HCT116 (cell line): ENCODE results near the gene EPS8L2. TPM values are rescaled to one million over a fixed set of nuclear protein-coding genes. Genes with fewer than 3 reads are reported as not detected.

Experiments
- ATAC-seq: fragments of 200-7000 bp; cut with Tn5 transposase; 2 replicates; pipeline ENCODE4 v1.9.1; 2020; ENCODE audit warnings: mild to moderate bottlenecking, moderate library complexity
- BruUV-seq: library from RNA; stranded (reverse); fragments of 400-500 nt; replicated peaks from 2 replicates; lab custom pipeline; 2021; lab: Mats Ljungman, UMichigan
- CTCF ChIA-PET: fragments of 300-600 bp; sonication (Branson Sonifier 250); formaldehyde crosslinking; loops from one replicate; lab custom pipeline; 2021; ENCODE audit warnings: antibody characterized with exemption; lab: Charles Lee
- POLR2A ChIA-PET: fragments of 300-600, 350-600 bp; sonication (Branson Sonifier 250); formaldehyde crosslinking; loops from one replicate; lab custom pipeline; 2021; ENCODE audit warnings: antibody characterized with exemption; lab: Charles Lee
- RAD21 ChIA-PET, 2 experiments: fragments of 300-600 bp; sonication (Branson Sonifier 250); formaldehyde crosslinking; loops; one replicate each; lab custom pipeline; 2023; ENCODE audit warnings: low total read pairs in 2 of 2; ENCODE audit not compliant: uncharacterized antibody in 2 of 2, unreplicated experiment in 2 of 2, low non-redundant PET in 1 of 2; lab: Charles Lee
- DNase-seq: peaks from one replicate; pipeline ENCODE4 v3.0.0-alpha.2; 2010; ENCODE audit warnings: low read depth, low spot score
- H2AFZ ChIP-seq: fragments of 200-600 bp; shearing (Covaris generic), sonication (generic); 2 replicates; pipeline ENCODE4 v1.6.1; 2017; ENCODE audit warnings: low read depth, mixed run types, mixed read lengths, antibody characterized with exemption, low read length; ENCODE audit not compliant: poor library complexity, severe bottlenecking
- H3K27ac ChIP-seq: 2 replicates; pipeline ENCODE4 v1.5.1; 2012; ENCODE audit warnings: low read depth, low read length
- H3K27me3 ChIP-seq: fragments of 200-600 bp; sonication (generic); 2 replicates; pipeline ENCODE4 v1.6.1; 2016; ENCODE audit warnings: mixed run types, low read length, mixed read lengths; ENCODE audit not compliant: insufficient read depth
- H3K36me3 ChIP-seq, 2 experiments: fragments of 200-500 bp in 1 of 2; fragments of 200-600 bp in 1 of 2; sonication (Bioruptor generic) in 1 of 2; sonication (generic) in 1 of 2; 2 replicates each; pipeline versions ENCODE4 v1.5.1 to v1.6.1; 2014 to 2016; ENCODE audit warnings: low read length in 2 of 2, inconsistent platforms in 1 of 2, mixed read lengths in 1 of 2, mixed run types in 1 of 2; ENCODE audit not compliant: insufficient read depth in 2 of 2, control insufficient read depth in 1 of 2
- H3K4me1 ChIP-seq, 2 experiments: fragments of 200-600 bp in 1 of 2; sonication (generic) in 1 of 2; 2 replicates each; pipeline versions ENCODE4 v1.5.1 to v1.6.1; 2012 to 2017; ENCODE audit warnings: low read length in 2 of 2, inconsistent platforms in 1 of 2, mild to moderate bottlenecking in 1 of 2, mixed read lengths in 1 of 2, mixed run types in 1 of 2, moderate library complexity in 1 of 2; ENCODE audit not compliant: insufficient read depth in 2 of 2, control insufficient read depth in 1 of 2
- H3K4me2 ChIP-seq: fragments of 200-600 bp; sonication (generic); 2 replicates; pipeline ENCODE4 v1.6.1; 2017; ENCODE audit warnings: mixed run types, low read length, mixed read lengths
- H3K4me3 ChIP-seq, 2 experiments: fragments of 200-600 bp in 1 of 2; sonication (generic) in 1 of 2; replicated peaks in 1 of 2; 2 replicates each; pipeline ENCODE4 v1.5.1; 2011 to 2016; ENCODE audit warnings: low read length in 2 of 2, control low read depth in 1 of 2, low read depth in 1 of 2, mild to moderate bottlenecking in 1 of 2, mixed read lengths in 1 of 2, mixed run types in 1 of 2
- H3K79me2 ChIP-seq: fragments of 200-600 bp; sonication (generic); 2 replicates; pipeline ENCODE4 v1.6.1; 2017; ENCODE audit warnings: mild to moderate bottlenecking, mixed run types, low read length, moderate library complexity, mixed read lengths; ENCODE audit not compliant: insufficient read depth
- H3K9ac ChIP-seq: fragments of 200-600 bp; sonication (generic); 2 replicates; pipeline ENCODE4 v1.6.1; 2016; ENCODE audit warnings: low read length, mixed read lengths
- H3K9me2 ChIP-seq: fragments of 200-600 bp; sonication (generic), shearing (Covaris generic); 2 replicates; pipeline ENCODE4 v1.6.1; 2017; ENCODE audit warnings: mixed run types, mild to moderate bottlenecking, moderate library complexity; ENCODE audit not compliant: insufficient read depth
- H3K9me3 ChIP-seq, 2 experiments: fragments of 200-500 bp in 1 of 2; fragments of 200-600 bp in 1 of 2; sonication (Bioruptor generic) in 1 of 2; sonication (generic) in 1 of 2; 2 replicates each; pipeline ENCODE4 v1.6.1; 2014 to 2017; ENCODE audit warnings: low read length in 2 of 2, mixed read lengths in 2 of 2, inconsistent platforms in 1 of 2, low read depth in 1 of 2, mild to moderate bottlenecking in 1 of 2, mixed run types in 1 of 2, moderate library complexity in 1 of 2; ENCODE audit not compliant: control insufficient read depth in 1 of 2, insufficient read depth in 1 of 2
- H4K20me1 ChIP-seq: fragments of 200-600 bp; sonication (generic), shearing (Covaris generic); 2 replicates; pipeline ENCODE4 v1.6.1; 2017; ENCODE audit warnings: mixed run types, mild to moderate bottlenecking, moderate library complexity; ENCODE audit not compliant: insufficient read depth
- ATF3 ChIP-seq: IDR thresholded peaks from 2 replicates; pipeline ENCODE4 v1.6.1; 2012
- CBX3 ChIP-seq: IDR thresholded peaks from 2 replicates; pipeline ENCODE4 v1.6.1; 2012; ENCODE audit warnings: low read depth
- CEBPB ChIP-seq: IDR thresholded peaks from 2 replicates; pipeline ENCODE4 v1.6.1; 2012; ENCODE audit warnings: low read depth
- CTCF ChIP-seq, 3 experiments: fragments of 200-600 bp in 1 of 3; sonication (generic) in 1 of 3; IDR thresholded peaks in 2 of 3; conservative IDR thresholded peaks in 1 of 3; 2 replicates each; pipeline ENCODE4 v1.5.1; 2012 to 2017; ENCODE audit warnings: low read depth in 2 of 3, low read length in 2 of 3, antibody characterized with exemption in 1 of 3, borderline replicate concordance in 1 of 3, control low read depth in 1 of 3, mild to moderate bottlenecking in 1 of 3, mixed read lengths in 1 of 3, mixed run types in 1 of 3, moderate library complexity in 1 of 3; ENCODE audit not compliant: insufficient read depth in 1 of 3
- EGR1 ChIP-seq: IDR thresholded peaks from 2 replicates; pipeline ENCODE4 v1.6.1; 2012; ENCODE audit warnings: low read depth
- ELF1 ChIP-seq: IDR thresholded peaks from 2 replicates; pipeline ENCODE4 v1.6.1; 2012; ENCODE audit warnings: low read depth, borderline replicate concordance
- EZH2 ChIP-seq: fragments of 200-600 bp; sonication (generic); IDR thresholded peaks from 2 replicates; pipeline ENCODE4 v1.6.1; 2017; ENCODE audit warnings: antibody characterized with exemption, mixed run types
- EZH2phosphoT487 ChIP-seq: fragments of 200-600 bp; IDR thresholded peaks from 2 replicates; pipeline ENCODE4 v1.6.1; 2018; ENCODE audit warnings: antibody characterized with exemption, borderline replicate concordance
- JUND ChIP-seq: IDR thresholded peaks from 2 replicates; pipeline ENCODE4 v1.6.1; 2012
- MAX ChIP-seq: IDR thresholded peaks from 2 replicates; pipeline ENCODE4 v1.6.1; 2012
- POLR2A ChIP-seq: IDR thresholded peaks from 2 replicates; pipeline ENCODE4 v1.7.0; 2011; ENCODE audit warnings: borderline replicate concordance; ENCODE audit not compliant: insufficient read depth, insufficient read length; ENCODE audit errors: extremely low read depth
- POLR2AphosphoS5 ChIP-seq: IDR thresholded peaks from 2 replicates; pipeline ENCODE4 v1.6.1; 2011; ENCODE audit warnings: mild to moderate bottlenecking, low read depth, low read length, moderate library complexity
- RAD21 ChIP-seq: IDR thresholded peaks from 2 replicates; pipeline ENCODE4 v1.6.1; 2012; ENCODE audit warnings: low read depth, mild to moderate bottlenecking
- SRF ChIP-seq: IDR thresholded peaks from 2 replicates; pipeline ENCODE4 v1.6.1; 2012; ENCODE audit warnings: low read depth
- TCF7L2 ChIP-seq: IDR thresholded peaks from 2 replicates; pipeline ENCODE4 v1.7.0; 2011; ENCODE audit warnings: borderline replicate concordance, inconsistent platforms; ENCODE audit not compliant: insufficient read depth, insufficient read length; ENCODE audit errors: extremely low read depth
- ZFX ChIP-seq: fragments of 450-650 bp; IDR thresholded peaks from 2 replicates; pipeline ENCODE4 v1.6.1; 2017
- ZNF274 ChIP-seq: fragments of 200-500 bp; sonication (Bioruptor generic); IDR thresholded peaks from 2 replicates; pipeline ENCODE4 v1.6.1; 2014; ENCODE audit warnings: mild to moderate bottlenecking, low read depth, low read length, inconsistent platforms
- intact Hi-C: fragments of 100-400 bp; cut with micrococcal nuclease; formaldehyde crosslinking; loops from 2 replicates; pipeline ENCODE4 v1.10.0; 2022
- total RNA-seq: library from RNA; stranded (reverse); gene quantifications from one replicate; pipeline ENCODE4 v1.2.1, GENCODE V29; 2021; ENCODE audit not compliant: unreplicated experiment

The EPS8L2 gene
- total RNA-seq, 1 experiment from 2014 or later: 157 TPM

- no peak overlapping the region for H3K9ac ChIP-seq
- H2AFZ ChIP-seq: no peak overlapping the region
- RAD21 ChIA-PET: no interaction called here
- H3K36me3 ChIP-seq: no peaks in the 10 kb centered on the region; a peak in 1 of 4 replicates
- H3K9me3 ChIP-seq: no peaks in the 10 kb centered on the region
- no peak for ATAC-seq
- intact Hi-C loops: no loop called here
- no peaks in the 10 kb centered on the region for H3K9me2 ChIP-seq
- H3K79me2 ChIP-seq: peaks cover 25% of the 10 kb centered on the region
- no peaks in the 10 kb centered on the region for H4K20me1 ChIP-seq
- TF ChIP-seq CTCF (IDR thresholded peaks at IDR 0.05 in 2 of 3, conservative IDR thresholded peaks at IDR 0.05 in 1 of 3; ENCODE audit: borderline replicate concordance in 1 of 3, insufficient read depth in 1 of 3, low read depth in 2 of 3, low read length in 2 of 3) (no peak), RAD21 (no peak), ATF3 (no peak), EZH2 (no peak), JUND (no peak), CBX3 (no peak), ZFX (no peak), EZH2phosphoT487 (no peak), EGR1 (no peak)
- TF ChIP-seq, all 23 proteins: peak for 0
- Histone ChIP-seq H3K27ac (no peak overlapping the region), H3K4me2 (no peak overlapping the region), H3K4me3 (no peak overlapping the region), H3K27me3 (no peaks in the 10 kb centered on the region), H3K4me1 (peaks cover 10 to 34% of the 10 kb centered on the region in 2 experiments)
- CTCF ChIA-PET: no interaction called here
- POLR2A ChIA-PET: no interaction called here
- BruUV-seq: no TSS peak
- no peak for DNase-seq
These were observed 6.9 kb upstream of the EPS8L2 start for GRCh38 chr11:699116-699508.

DNA sequence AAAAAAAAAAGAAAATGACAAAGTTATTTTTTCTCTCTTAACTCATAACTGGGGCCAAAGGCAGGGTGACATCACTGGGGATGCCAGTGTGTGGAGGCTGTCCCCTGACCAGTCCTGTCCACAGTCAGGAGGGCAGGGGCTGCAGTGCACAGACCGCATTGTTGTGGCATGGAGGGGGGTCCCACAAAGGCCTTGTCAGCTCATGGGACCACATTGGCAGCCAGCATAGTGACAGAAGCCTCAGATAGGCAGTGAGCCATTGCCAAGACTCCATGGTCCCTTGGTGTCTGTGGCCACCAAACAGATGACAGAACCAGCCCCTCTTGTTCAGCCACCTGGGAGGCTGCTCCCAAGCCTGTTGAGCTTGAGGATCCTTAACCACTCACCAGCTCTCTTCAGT, 6.3 kb upstream of the EPS8L2 start:
- no peak overlapping the region for H2AFZ ChIP-seq
- POLR2A ChIA-PET: no interaction called here
- intact Hi-C loops: no loop called here
- H3K9ac ChIP-seq: no peak overlapping the region
- H3K9me3 ChIP-seq: no peaks in the 10 kb centered on the region
- no peak for DNase-seq
- BruUV-seq: no TSS peak
- no peak overlapping the region for H3K4me2 ChIP-seq
- H4K20me1 ChIP-seq: no peaks in the 10 kb centered on the region
- H3K27me3 ChIP-seq: no peaks in the 10 kb centered on the region
- RAD21 ChIA-PET: no interaction called here
- H3K36me3 ChIP-seq: no peaks in the 10 kb centered on the region; a peak in 1 of 4 replicates
- H3K4me3 ChIP-seq: no peak overlapping the region
- H3K27ac ChIP-seq: no peak overlapping the region
- H3K9me2 ChIP-seq: no peaks in the 10 kb centered on the region
- peaks cover 23% of the 10 kb centered on the region for H3K79me2 ChIP-seq
- ATAC-seq: no peak
- CTCF ChIA-PET: no interaction called here
- H3K4me1 ChIP-seq: peaks cover 14 to 34% of the 10 kb centered on the region in 2 experiments
- no peak for TF ChIP-seq RAD21
- TF ChIP-seq EZH2phosphoT487: no peak
- no peak for TF ChIP-seq CTCF (IDR thresholded peaks at IDR 0.05 in 2 of 3, conservative IDR thresholded peaks at IDR 0.05 in 1 of 3; ENCODE audit: borderline replicate concordance in 1 of 3, insufficient read depth in 1 of 3, low read depth in 2 of 3, low read length in 2 of 3)
- TF ChIP-seq ATF3: no peak
- TF ChIP-seq MAX: no peak
- TF ChIP-seq TCF7L2: no peak
- TF ChIP-seq POLR2AphosphoS5: no peak
- TF ChIP-seq ELF1: no peak
- TF ChIP-seq EGR1: no peak
- no peak for TF ChIP-seq CEBPB
- TF ChIP-seq SRF: no peak
- no peak for TF ChIP-seq ZNF274
- TF ChIP-seq POLR2A: no peak
- TF ChIP-seq EZH2: no peak
